Thyroid gland (tissue), 4 donors: ENCODE measurements around the gene RGL3. TPM values are rescaled to one million over a fixed set of nuclear protein-coding genes. Genes with fewer than 3 reads are reported as not detected.

Source experiments
- DNase-seq, 2 donors: peaks; one replicate each; pipeline ENCODE4 v3.0.0-alpha.2; 2019
- H3K27ac ChIP-seq, 3 donors: fragments of 200-600 bp; sonication (generic); 1 replicate in 2 of 3; 2 replicates in 1 of 3; pipeline ENCODE4 v1.5.1; 2016 to 2019; ENCODE audit warnings: mild to moderate bottlenecking in 1 of 3, moderate library complexity in 1 of 3
- H3K27me3 ChIP-seq: fragments of 200-600 bp; sonication (generic); one replicate; pipeline ENCODE4 v1.5.1; 2019
- H3K36me3 ChIP-seq, 2 donors: fragments of 200-600 bp; sonication (generic); one replicate each; pipeline ENCODE4 v1.5.1; 2016 to 2019
- H3K4me1 ChIP-seq, 2 donors: fragments of 200-600 bp; sonication (generic); one replicate each; pipeline ENCODE4 v1.5.1; 2017 to 2019
- H3K4me3 ChIP-seq, 3 donors: fragments of 200-600 bp; sonication (generic); replicated peaks in 1 of 3; 1 replicate in 2 of 3; 2 replicates in 1 of 3; pipeline ENCODE4 v1.5.1; 2016; ENCODE audit warnings: mild to moderate bottlenecking in 1 of 3
- H3K9me3 ChIP-seq: fragments of 200-600 bp; sonication (generic); one replicate; pipeline ENCODE4 v1.5.1; 2017
- CTCF ChIP-seq, 6 experiments: fragments of 200-600 bp in 3 of 6; fragments of 450-650 bp in 3 of 6; sonication (generic) in 3 of 6; IDR thresholded peaks; one replicate each; pipeline ENCODE4 v1.5.1; 2016 to 2019; ENCODE audit warnings: antibody characterized with exemption in 6 of 6, mild to moderate bottlenecking in 2 of 6, inconsistent platforms in 1 of 6, moderate library complexity in 1 of 6
- POLR2A ChIP-seq, 2 donors: fragments of 450-650 bp; IDR thresholded peaks; one replicate each; pipeline ENCODE4 v1.6.1; 2017; ENCODE audit warnings: antibody characterized with exemption in 2 of 2, mild to moderate bottlenecking in 2 of 2, moderate library complexity in 1 of 2
- WGBS, 2 donors: methylation state at CpG; one replicate each; pipeline ENCODE4 v1.1.5; 2017; 5-methylcytosine and 5-hydroxymethylcytosine counted together
- intact Hi-C: fragments of 100-400 bp; cut with DNase I; formaldehyde crosslinking; loops from one replicate; pipeline ENCODE4 v1.15.1; 2023
- total RNA-seq, 4 donors: library from RNA; depleted of rRNA; stranded (reverse); fragments of >200 nt; gene quantifications; one replicate each; pipeline ENCODE4 v1.2.3, GENCODE V29; 2016

RGL3 gene
- total RNA-seq, 4 donors from 2014 or later: 63.4 to 136 (median 101) TPM

- TF ChIP-seq POLR2A (IDR thresholded peaks at IDR 0.05): no peak
- TF ChIP-seq CTCF (IDR thresholded peaks at IDR 0.05): no peak
- Histone ChIP-seq H3K27me3 (no peaks in the 10 kb centered on the region), H3K27ac (no peak overlapping the region), H3K36me3 (peaks cover 47 to 49% of the 10 kb centered on the region in 2 donors), H3K4me1 (no peaks in the 10 kb centered on the region), H3K9me3 (no peaks in the 10 kb centered on the region), H3K4me3 (no peak overlapping the region)
- DNase-seq: no peak
- 96% methylated on average over 5 to 7 of the region's 9 CpGs for whole genome bisulfite sequencing, 2 donors
- intact Hi-C loops: no loop called here
Measured at GRCh38 chr19:11399667-11400066, 19.4 kb downstream of the RGL3 start.

GRCh38 chr19:11397089-11397610 lies 22.0 kb downstream of the RGL3 start:
- no peaks in the 10 kb centered on the region for H3K9me3 ChIP-seq
- H3K27me3 ChIP-seq: no peaks in the 10 kb centered on the region
- no peak for DNase-seq
- no peak overlapping the region for H3K27ac ChIP-seq
- no peak overlapping the region for H3K4me3 ChIP-seq
- 89 to 92% methylated on average over 6 to 22 of the region's 22 CpGs for WGBS, 2 donors
- no peak for TF ChIP-seq POLR2A (IDR thresholded peaks at IDR 0.05)
- TF ChIP-seq CTCF (IDR thresholded peaks at IDR 0.05): no peak
- no peaks in the 10 kb centered on the region for H3K4me1 ChIP-seq
- H3K36me3 ChIP-seq: peaks cover 36 to 37% of the 10 kb centered on the region in 2 donors
- intact Hi-C loops: no loop called here

- Histone ChIP-seq H3K36me3 (peaks cover 5 to 6% of the 10 kb centered on the region in 2 donors), H3K9me3 (no peaks in the 10 kb centered on the region), H3K4me1 (no peaks in the 10 kb centered on the region), H3K27ac (no peak overlapping the region), H3K4me3 (no peak overlapping the region), H3K27me3 (no peaks in the 10 kb centered on the region)
- no peak for DNase-seq
- TF ChIP-seq CTCF (IDR thresholded peaks at IDR 0.05) (no peak), POLR2A (IDR thresholded peaks at IDR 0.05) (no peak)
- intact Hi-C loops: no loop called here
- WGBS, 2 donors: 84 to 85% methylated on average over 4 of the region's 4 CpGs
Measured at GRCh38 chr19:11390933-11391680, 28.0 kb downstream of the RGL3 start.

GRCh38 chr19:11390359-11390758 lies 28.8 kb downstream of the RGL3 start:
- Histone ChIP-seq H3K36me3 (peaks cover 5 to 6% of the 10 kb centered on the region in 2 donors), H3K9me3 (no peaks in the 10 kb centered on the region), H3K4me1 (no peaks in the 10 kb centered on the region), H3K27ac (no peak overlapping the region), H3K4me3 (no peak overlapping the region), H3K27me3 (no peaks in the 10 kb centered on the region)
- WGBS, 2 donors: 93 to 96% methylated on average over 2 of the region's 2 CpGs
- DNase-seq: no peak
- intact Hi-C loops: no loop called here
- no peak for TF ChIP-seq CTCF (IDR thresholded peaks at IDR 0.05)
- TF ChIP-seq POLR2A (IDR thresholded peaks at IDR 0.05): no peak
